GM18868 (cell line): ENCODE data around the gene PORCN.
"Not testable (repeated sequence)": the region's sequence is repeated elsewhere in the genome, so short reads cannot be mapped to it uniquely, and the experiment has no call there.

Source experiments
- ATAC-seq: cut with Tn5 transposase; IDR thresholded peaks from one replicate; pipeline ENCODE4 v1.9.1; 2021; ENCODE audit warnings: mild to moderate bottlenecking, moderate library complexity; ENCODE audit not compliant: unreplicated experiment

The PORCN gene

DNA sequence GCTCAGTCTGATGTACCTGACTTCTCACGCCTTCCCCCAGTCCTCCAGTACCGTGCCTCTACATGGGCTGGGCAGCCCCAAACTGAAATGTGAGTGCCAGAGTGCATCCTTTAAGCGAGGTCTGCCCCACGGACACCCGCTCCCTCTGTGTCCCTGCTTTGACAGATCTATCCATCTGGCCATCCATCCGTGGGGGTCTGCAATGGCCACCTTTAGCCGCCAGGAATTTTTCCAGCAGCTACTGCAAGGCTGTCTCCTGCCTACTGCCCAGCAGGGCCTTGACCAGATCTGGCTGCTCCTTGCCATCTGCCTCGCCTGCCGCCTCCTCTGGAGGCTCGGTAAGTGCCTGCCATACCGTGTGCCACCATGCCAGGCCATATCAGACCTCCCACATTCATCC, 827 bp downstream of the PORCN start:
- no peak for ATAC-seq

DNA sequence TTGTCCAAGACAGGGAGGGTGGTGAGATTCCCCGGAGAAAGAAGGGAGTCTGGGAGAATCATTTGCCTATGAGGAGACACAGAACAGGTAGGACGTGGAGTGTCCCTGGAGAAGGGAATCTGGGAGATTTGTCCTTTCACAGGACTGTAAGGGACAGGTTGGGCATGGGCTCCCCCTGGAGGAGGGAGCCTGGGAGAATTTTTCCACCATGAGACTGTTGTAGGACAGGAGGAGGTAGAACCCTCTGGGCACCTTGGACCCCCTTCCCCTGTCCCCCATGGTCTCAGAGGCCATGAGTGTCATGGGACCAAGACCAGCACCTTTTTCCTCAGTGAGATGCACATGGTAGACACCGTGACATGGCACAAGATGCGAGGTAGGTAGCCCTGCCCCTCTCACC, 2.8 kb downstream of the PORCN start:
- no peak for ATAC-seq

GRCh38 chrX:48512371-48512935, 3.7 kb downstream of the PORCN start:
- ATAC-seq = no peak

GRCh38 chrX:48513670-48514069, 4.9 kb downstream of the PORCN start:
- no peak for ATAC-seq

- no peak for ATAC-seq
Measured at GRCh38 chrX:48514126-48514806, 5.5 kb downstream of the PORCN start.

GRCh38 chrX:48514868-48515460, 6.2 kb downstream of the PORCN start:
- ATAC-seq = no peak

GRCh38 chrX:48515842-48516241, 7.0 kb downstream of the PORCN start:
- no peak for ATAC-seq

DNA sequence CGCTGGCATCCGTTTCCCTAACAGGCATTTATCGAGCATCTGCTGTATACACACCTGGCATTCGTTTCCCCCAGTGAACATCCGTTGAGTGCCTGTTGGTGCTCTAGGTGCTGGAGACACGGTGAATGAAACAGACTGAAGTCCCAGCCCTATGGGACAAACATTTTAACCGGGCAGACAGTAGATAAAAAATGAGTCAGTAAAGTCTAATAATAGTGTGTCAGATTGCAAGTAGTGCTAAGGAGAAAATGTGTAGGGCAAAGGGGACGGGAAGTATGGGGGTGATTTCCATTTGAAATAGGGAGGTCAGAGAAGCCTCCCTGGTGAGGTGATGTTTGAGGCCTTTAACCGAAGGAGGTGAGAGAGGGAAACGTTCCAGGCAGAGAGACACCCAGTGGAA, 7.5 kb downstream of the PORCN start:
- no peak for ATAC-seq

GRCh38 chrX:48516987-48517386, 8.2 kb downstream of the PORCN start:
- no peak for ATAC-seq

GRCh38 chrX:48519481-48519880, 10.7 kb downstream of the PORCN start:
- ATAC-seq = not testable (repeated sequence)

- no peak for ATAC-seq
Measured at GRCh38 chrX:48520455-48520854, 11.7 kb downstream of the PORCN start.

DNA sequence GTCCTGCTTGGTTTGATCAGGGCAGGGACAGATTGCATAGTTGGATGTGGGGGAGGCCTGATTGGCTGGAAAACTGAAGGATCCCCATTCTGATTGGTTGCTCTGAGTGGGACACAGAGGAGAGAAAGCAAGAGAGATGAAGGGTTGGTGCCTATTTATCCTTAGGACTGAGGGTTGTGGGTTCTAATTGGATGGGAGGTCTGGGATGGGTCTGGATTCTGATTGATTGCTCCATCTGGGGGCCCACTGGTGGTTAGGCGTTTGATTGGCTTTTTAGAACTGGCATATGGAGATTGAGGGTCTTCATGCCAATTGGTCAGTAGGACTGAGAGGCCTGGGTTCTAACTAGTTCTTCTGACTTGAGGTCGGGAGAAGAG, 12.2 kb downstream of the PORCN start:
- no peak for ATAC-seq

DNA sequence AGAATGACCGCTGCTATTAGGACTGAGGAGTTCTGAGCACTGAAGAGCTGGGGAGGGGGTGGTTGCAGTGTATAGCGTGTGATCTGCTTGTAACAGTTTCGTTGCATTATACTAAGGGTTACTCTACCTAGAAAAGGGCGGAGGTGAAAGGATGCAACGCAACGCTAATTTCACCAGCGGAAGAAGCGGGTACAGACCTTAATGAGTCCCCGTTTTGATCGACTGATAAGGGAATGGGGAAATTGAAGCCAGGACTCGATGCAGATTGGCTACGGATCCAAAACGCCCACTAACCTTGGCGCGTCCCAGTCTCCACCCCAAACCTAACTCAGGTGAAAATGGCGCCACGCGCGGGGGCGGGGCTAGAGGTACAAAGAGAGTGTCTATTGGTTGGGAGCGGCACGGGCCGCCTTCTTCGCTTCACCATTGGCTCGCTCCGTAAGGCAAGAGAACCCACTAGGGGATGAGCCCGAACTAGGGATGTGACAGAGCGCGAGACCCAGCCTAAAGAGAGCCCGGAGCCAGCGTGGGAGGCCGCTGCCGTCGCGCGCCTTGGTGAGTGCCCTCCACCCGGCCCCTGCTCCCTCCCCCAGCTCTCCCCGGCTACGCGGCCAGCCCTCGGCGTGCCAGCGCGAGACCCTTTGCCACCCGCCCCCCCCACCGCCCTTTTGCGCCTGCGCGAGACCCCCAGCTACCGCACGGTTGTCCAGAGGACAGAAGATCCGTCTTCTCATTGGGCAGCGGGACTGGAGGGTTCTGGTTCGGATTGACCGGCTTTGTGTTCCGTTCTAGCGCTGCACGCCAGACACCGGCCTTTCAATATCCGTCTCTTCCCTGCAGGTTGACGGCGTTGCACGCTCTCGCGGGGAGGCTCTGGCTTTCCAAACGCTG, 12.8 kb downstream of the PORCN start, which contains the start of gene EBP:
TSS of gene EBP (plus strand) at position 456 of the 891 bp plus-strand sequence. CDS start 1,964 bp downstream, outside the sequence.
- peak; percentile 95 for ATAC-seq

- ATAC-seq = no peak
Measured at GRCh38 chrX:48522291-48522690, 13.5 kb downstream of the PORCN start.

- no peak for ATAC-seq
Measured at GRCh38 chrX:48523682-48524081, 14.9 kb downstream of the PORCN start.

DNA sequence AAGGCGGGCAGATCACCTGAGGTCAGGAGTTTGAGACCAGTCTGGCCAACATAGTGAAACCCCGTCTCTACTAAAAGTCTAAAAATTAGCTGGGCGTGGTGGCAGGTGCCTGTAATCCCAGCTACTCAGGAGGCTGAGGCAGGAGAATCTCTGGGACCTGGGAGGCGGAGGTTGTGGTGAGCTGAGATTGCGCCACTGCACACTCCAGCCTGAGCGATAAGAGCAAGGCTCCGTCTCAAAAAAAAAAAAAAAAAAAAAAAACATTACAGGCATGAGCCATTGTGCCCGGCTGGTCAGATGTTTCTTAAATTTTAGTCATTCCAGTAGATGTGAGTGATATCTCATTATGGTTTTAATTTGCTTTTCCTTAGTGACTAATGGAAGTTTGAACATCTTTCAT, 17.1 kb downstream of the PORCN start:
- not testable (repeated sequence) for ATAC-seq

DNA sequence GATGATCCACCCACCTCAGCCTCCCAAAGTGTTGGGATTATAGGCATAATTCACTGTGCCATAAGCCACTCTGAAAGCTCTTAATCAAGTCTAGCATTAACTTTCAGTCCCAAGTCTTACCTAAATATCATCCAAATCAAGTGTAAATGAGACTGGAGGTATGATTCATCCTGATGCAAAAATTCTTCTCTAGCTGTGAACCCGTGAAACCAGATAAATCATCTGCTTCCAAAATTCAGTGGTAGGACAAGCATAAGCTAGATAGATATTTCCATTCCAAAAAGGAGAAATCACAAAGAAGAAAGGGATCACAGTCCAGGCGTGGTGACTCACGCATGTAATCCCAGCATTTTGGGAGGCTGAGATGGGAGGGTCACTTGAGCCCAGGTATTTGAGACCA, 21.9 kb downstream of the PORCN start:
- no peak for ATAC-seq

- ATAC-seq = no peak
Measured at GRCh38 chrX:48531358-48531959, 22.7 kb downstream of the PORCN start.

DNA sequence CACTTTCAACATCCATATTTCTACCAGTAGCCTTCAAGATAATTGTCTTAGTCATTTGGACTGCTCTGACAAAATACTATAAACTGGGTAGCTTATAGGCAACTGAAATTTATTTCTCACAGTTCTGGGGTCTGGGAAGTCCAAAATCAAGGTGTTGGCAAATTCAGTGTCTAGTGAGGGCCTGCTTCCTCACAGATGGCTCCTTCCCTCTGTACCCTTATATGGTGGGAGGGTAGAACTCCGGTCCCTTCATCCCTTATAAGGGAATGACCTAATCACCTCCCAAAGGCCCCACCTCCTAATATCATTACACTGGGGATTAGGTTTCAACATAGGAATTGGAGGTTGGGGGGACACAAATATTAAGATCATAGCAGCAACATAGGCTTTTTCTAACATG, 23.4 kb downstream of the PORCN start:
- ATAC-seq = no peak

- ATAC-seq = no peak
Measured at GRCh38 chrX:48533165-48533564, 24.4 kb downstream of the PORCN start.
